ENCODE data around the gene CPT1C. TPM values are rescaled to one million over a fixed set of nuclear protein-coding genes. Genes with fewer than 3 reads are reported as not detected.

The CPT1C gene
- total RNA-seq, 1 donor = 39.4 TPM

DNA sequence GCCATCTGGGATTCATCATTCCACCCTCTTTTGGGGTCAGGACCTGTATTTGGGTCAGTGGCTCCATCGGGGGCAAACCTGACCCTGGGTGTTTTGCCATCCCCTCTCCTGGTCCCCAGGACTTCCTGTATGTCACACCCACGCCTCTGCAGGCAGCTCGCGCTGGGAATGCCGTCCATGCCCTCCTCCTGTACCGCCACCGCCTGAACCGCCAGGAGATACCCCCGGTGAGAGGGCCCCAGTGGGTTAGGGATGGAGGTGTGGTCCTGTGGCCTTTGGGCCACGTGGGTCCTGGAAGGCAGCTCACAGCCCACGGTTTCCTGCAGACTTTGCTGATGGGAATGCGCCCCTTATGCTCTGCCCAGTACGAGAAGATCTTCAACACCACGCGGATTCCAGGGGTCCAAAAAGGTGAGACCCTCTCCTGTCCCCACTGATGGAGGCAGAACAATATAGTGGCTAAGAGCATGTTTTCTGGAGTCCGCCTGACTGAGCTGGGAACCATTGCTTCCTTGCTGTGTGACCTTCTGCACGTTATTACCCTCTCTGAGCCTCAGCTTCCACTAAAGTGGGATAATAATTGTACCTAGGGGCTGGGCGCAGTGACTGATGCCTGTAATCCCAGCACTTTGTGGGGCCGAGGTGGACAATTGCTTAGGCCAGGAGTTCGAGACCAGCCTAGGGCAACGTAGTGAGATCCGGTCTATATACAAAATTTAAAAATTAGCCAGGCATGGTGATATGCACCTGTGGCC is 14.1 kb downstream of the CPT1C start:
- no peak for DNase-seq (ENCODE audit: low read depth)
- no peak for TF ChIP-seq CTCF (IDR thresholded peaks at IDR 0.05; ENCODE audit: insufficient read depth, low read length)
- H3K4me3 ChIP-seq (ENCODE audit: low read depth, low read length) = no peak overlapping the region

GRCh38 chr19:49705919-49706318 is 15.0 kb downstream of the CPT1C start:
- no peak overlapping the region for H3K4me3 ChIP-seq (ENCODE audit: low read depth, low read length)
- DNase-seq (ENCODE audit: low read depth) = no peak
- no peak for TF ChIP-seq CTCF (IDR thresholded peaks at IDR 0.05; ENCODE audit: insufficient read depth, low read length)

DNA sequence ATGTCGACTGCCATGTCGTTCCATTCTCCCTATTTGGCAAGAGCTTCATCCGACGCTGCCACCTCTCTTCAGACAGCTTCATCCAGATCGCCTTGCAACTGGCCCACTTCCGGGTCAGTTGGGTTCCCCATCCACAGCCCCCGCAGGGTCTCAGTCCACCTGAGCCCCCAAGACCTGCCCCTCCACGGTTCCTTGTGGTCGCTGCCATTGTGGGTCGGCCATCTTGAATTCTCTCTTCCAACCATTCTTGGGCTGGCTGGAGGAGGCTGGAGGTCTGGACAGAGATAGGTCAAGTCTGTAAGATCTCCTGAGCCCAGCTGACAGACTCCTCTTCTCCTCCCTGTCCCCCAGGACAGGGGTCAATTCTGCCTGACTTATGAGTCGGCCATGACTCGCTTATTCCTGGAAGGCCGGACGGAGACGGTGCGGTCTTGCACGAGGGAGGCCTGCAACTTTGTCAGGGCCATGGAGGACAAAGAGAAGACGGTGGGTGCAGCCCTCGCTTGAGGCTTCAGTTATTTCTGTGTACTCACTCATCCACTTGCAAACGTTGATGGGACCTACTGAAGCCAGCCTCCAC is 19.5 kb downstream of the CPT1C start:
- peak; percentile 51 for DNase-seq (ENCODE audit: low read depth)
- no peak for TF ChIP-seq CTCF (IDR thresholded peaks at IDR 0.05; ENCODE audit: insufficient read depth, low read length)

DNA sequence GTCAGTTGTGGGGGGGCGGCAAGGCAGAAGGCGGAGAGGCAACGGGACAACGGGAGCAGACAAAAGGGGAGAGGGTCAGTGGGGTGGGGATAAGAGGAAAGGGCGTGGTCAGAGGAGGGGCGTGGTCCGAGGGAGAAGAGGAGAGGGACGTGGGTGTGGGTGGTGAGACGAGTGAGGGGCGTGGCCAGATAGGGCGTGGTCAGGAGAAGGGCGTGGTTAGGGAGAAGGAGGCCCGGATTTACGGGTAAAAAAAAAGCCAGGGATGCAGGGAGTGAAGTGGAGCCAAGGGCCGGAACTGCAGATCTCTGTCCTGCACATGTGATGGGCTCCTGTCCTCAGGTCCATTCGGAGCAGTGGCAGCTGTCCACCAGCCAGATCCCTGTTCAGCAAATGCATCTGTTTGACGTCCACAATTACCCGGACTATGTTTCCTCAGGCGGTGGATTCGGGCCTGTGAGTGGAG is 21.5 kb downstream of the CPT1C start:
- H3K4me3 ChIP-seq (ENCODE audit: low read depth, low read length) = no peak overlapping the region
- peak; percentile 56 for DNase-seq (ENCODE audit: low read depth)
- no peak for TF ChIP-seq CTCF (IDR thresholded peaks at IDR 0.05; ENCODE audit: insufficient read depth, low read length)

More for the DNA sequence above, 19.5 kb downstream of the CPT1C start:
- H3K4me3 ChIP-seq (ENCODE audit: low read depth, low read length) = no peak overlapping the region

- no peak for DNase-seq (ENCODE audit: low read depth)
- no peak for TF ChIP-seq CTCF (IDR thresholded peaks at IDR 0.05; ENCODE audit: insufficient read depth, low read length)
These were observed 22.4 kb downstream of the CPT1C start for GRCh38 chr19:49713236-49713845.

DNA sequence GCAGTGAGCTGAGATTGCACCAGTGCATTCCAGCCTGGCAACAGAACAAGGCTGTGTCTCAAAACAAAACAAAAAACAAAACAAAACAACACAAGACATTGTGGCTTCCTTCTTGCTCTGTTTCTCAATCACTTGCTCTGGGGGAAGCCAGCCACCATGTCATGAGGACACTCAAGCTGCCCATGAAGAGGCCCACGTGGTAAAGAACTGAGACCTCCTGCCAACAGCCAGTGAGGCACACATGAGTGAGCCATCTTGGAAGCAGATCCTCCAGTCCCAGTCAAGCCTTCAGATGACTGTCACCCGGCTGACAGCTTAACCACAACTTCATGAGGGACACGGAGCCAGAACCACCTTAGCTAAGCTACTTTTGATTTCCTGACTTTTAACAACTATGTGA is 25.2 kb downstream of the CPT1C start:
- H3K4me3 ChIP-seq (ENCODE audit: low read depth, low read length) = no peak overlapping the region
- DNase-seq (ENCODE audit: low read depth) = no peak
- no peak for TF ChIP-seq CTCF (IDR thresholded peaks at IDR 0.05; ENCODE audit: insufficient read depth, low read length)

More at GRCh38 chr19:49713236-49713845, 22.4 kb downstream of the CPT1C start:
- no peak overlapping the region for H3K4me3 ChIP-seq (ENCODE audit: low read depth, low read length)
